ENCODE measurements around the gene TMCC2. TPM values are rescaled to one million over a fixed set of nuclear protein-coding genes. Genes with fewer than 3 reads are reported as not detected.

TMCC2 gene
- total RNA-seq, 2 donors from 2014 or later = 1.5 to 10.6 TPM

DNA sequence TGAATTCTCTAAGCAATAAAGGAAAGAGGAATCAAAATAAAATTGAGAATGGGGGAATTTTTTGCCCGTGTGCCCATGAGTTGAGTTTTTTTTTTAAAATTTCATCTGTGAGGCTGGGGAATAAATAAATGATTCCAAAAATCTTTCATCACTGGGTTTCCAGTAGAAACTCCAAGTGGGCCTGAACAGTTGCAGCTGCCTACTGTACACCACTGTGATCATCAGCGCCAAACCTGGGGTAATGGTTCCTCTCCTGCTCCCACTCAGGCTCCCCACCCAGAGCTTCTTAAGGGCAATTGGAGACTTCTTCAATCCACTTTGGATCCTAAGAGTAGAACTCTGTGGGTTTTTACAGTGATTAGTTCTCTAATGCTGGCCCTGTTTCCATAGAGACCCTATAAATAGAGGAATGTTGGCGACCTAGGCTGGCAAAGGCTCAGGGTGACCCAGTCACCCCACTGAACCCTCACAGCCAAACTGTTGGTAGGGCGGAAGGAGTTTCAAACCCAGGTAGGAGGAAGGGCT lies 9.3 kb downstream of the TMCC2 start:
- no peaks in the 10 kb centered on the region for H3K9me3 ChIP-seq
- no peaks in the 10 kb centered on the region for H3K36me3 ChIP-seq
- no peak overlapping the region for H3K27ac ChIP-seq
- no peak for DNase-seq (ENCODE audit: low spot score)
- no peak overlapping the region for H3K4me3 ChIP-seq
- WGBS = 77% methylated on average over 4 of the region's 4 CpGs
- TF ChIP-seq, protein P1, sequence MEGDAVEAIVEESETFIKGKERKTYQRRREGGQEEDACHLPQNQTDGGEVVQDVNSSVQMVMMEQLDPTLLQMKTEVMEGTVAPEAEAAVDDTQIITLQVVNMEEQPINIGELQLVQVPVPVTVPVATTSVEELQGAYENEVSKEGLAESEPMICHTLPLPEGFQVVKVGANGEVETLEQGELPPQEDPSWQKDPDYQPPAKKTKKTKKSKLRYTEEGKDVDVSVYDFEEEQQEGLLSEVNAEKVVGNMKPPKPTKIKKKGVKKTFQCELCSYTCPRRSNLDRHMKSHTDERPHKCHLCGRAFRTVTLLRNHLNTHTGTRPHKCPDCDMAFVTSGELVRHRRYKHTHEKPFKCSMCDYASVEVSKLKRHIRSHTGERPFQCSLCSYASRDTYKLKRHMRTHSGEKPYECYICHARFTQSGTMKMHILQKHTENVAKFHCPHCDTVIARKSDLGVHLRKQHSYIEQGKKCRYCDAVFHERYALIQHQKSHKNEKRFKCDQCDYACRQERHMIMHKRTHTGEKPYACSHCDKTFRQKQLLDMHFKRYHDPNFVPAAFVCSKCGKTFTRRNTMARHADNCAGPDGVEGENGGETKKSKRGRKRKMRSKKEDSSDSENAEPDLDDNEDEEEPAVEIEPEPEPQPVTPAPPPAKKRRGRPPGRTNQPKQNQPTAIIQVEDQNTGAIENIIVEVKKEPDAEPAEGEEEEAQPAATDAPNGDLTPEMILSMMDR (IDR thresholded peaks at IDR 0.05) = no peak
- TF ChIP-seq POLR2A (IDR thresholded peaks at IDR 0.05) (no peak), POLR2AphosphoS5 (IDR thresholded peaks at IDR 0.05) (no peak)
- no peaks in the 10 kb centered on the region for H3K27me3 ChIP-seq (replicated peaks; ENCODE audit: insufficient read depth)
- intact Hi-C loops (cut with DNase I) = no loop called here
- H3K4me1 ChIP-seq (replicated peaks) = no peaks in the 10 kb centered on the region

DNA sequence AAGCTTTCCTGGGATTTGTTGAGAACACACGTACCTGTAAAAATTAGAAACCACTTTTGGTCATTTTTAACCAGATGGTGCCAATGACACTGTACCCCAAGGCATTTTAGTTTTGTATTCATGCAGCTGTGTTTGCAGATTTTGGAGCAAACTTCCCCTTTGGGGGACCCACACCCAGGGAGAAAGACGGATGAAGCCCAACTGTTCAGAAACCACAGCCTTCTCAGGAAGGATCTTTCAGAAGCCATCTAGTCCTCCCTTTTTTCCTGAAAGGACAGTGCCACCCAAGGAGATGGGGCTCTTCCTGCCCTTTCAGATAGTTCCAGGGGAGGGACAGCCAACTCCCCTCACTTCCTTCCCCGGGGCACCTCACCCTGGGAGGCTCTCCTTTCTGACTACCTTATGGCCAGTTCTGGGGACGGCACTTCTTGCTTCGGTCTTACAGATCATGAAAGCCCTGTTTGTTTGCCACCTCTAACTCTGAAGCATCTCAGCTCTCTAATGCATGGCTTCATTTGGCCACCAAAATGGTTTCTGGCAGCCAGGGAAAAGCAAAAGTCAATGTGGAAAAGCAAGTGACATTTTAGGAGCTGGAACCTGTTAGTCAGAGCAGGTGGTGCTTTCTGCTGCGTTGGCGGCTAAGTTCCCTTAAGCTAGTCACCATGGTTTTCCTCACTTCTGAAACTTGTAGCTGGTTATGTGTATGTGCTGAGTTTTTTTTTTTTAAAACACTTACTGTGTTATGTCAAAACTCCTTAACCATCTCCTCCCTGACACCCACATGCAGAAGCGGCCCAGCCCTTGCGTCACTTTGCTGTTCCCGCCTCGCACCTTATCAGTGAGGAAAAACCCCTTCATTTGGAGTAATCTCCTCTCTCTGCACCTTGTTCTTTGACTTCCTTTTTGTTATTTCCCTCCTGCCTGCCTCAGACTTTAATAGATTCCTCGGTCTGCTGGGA lies 10.1 kb downstream of the TMCC2 start:
- intact Hi-C loops (cut with DNase I) = no loop called here
- H3K4me1 ChIP-seq (replicated peaks) = no peaks in the 10 kb centered on the region
- H3K27me3 ChIP-seq (replicated peaks; ENCODE audit: insufficient read depth) = no peaks in the 10 kb centered on the region
- H3K36me3 ChIP-seq = no peaks in the 10 kb centered on the region
- H3K4me3 ChIP-seq = no peak overlapping the region
- WGBS = 79% methylated on average over 12 of the region's 12 CpGs
- no peaks in the 10 kb centered on the region for H3K9me3 ChIP-seq
- no peak overlapping the region for H3K27ac ChIP-seq
- TF ChIP-seq, protein P1 (IDR thresholded peaks at IDR 0.05) = no peak
- TF ChIP-seq POLR2AphosphoS5 (IDR thresholded peaks at IDR 0.05) = no peak
- TF ChIP-seq POLR2A (IDR thresholded peaks at IDR 0.05) = no peak
- no peak for DNase-seq (ENCODE audit: low spot score)

DNA sequence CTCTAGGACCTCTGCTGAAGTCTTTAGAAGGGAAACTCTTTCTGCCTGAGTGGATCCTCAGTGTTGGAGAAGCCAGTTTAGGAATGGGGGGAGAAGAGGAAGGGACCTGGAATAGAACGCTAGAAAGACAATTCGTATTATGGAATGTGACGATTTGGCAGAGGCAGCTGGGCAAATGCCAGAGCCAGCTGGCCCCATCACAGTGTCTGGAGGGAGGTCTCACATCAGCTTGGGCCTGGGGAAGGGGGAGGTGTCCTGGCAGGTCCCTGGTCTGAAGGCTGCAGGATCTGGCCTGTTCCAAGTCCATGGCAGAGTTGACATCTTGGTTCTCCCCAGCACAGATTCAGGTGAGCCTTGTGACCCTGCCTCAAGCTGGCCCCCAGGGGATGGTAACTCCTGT lies 11.3 kb downstream of the TMCC2 start:
- no peak for DNase-seq (ENCODE audit: low spot score)
- Histone ChIP-seq H3K36me3 (no peaks in the 10 kb centered on the region), H3K4me3 (no peak overlapping the region), H3K9me3 (no peaks in the 10 kb centered on the region), H3K27ac (no peak overlapping the region), H3K4me1 (replicated peaks) (no peaks in the 10 kb centered on the region), H3K27me3 (replicated peaks; ENCODE audit: insufficient read depth) (no peaks in the 10 kb centered on the region)
- intact Hi-C loops (cut with DNase I) = no loop called here
- 48% methylated on average over 3 of the region's 3 CpGs for WGBS
- TF ChIP-seq POLR2AphosphoS5 (IDR thresholded peaks at IDR 0.05) = no peak
- no peak for TF ChIP-seq POLR2A (IDR thresholded peaks at IDR 0.05)
- TF ChIP-seq, protein P1 (IDR thresholded peaks at IDR 0.05) = no peak

DNA sequence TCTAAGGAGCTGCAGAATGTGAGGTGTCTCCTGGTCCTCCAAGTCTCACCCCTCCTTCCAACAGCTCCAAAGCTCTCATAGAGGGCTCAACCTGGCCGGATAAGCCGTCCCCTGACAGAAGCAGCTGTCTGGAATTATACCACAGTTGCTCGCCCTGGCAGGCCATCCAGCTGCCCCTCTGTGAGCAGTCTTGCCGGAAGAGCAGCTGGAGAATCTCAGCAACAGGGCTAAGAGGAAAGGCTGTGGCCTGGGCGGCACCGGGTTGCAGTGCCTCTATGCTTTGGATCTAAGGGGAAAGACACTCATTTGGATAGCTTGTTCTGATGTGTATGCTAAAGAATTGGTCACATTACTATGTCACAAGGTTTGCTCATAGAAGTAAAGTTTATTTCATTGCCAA lies 12.4 kb downstream of the TMCC2 start:
- no peaks in the 10 kb centered on the region for H3K27me3 ChIP-seq (replicated peaks; ENCODE audit: insufficient read depth)
- H3K4me1 ChIP-seq (replicated peaks) = no peaks in the 10 kb centered on the region
- H3K27ac ChIP-seq = no peak overlapping the region
- H3K9me3 ChIP-seq = no peaks in the 10 kb centered on the region
- no peaks in the 10 kb centered on the region for H3K36me3 ChIP-seq
- no peak for DNase-seq (ENCODE audit: low spot score)
- TF ChIP-seq POLR2AphosphoS5 (IDR thresholded peaks at IDR 0.05) = no peak
- TF ChIP-seq, protein P1 (IDR thresholded peaks at IDR 0.05) = no peak
- no peak for TF ChIP-seq POLR2A (IDR thresholded peaks at IDR 0.05)
- H3K4me3 ChIP-seq = no peak overlapping the region
- WGBS = 92% methylated on average over 6 of the region's 6 CpGs
- intact Hi-C loops (cut with DNase I) = no loop called here

Data from prostate gland (tissue), 2 donors.